Transverse colon (tissue), 4 donors: ENCODE data around the gene SLC24A3. TPM values are rescaled to one million over a fixed set of nuclear protein-coding genes. Genes with fewer than 3 reads are reported as not detected.

Experiments used
- DNase-seq: peaks from one replicate; pipeline ENCODE4 v3.0.0-alpha.2; 2019
- H3K27ac ChIP-seq, 4 donors: fragments of 200-600 bp; sonication (generic); 2 replicates each; pipeline ENCODE4 v1.5.1; 2016 to 2018; ENCODE audit warnings: inconsistent platforms in 4 of 4
- H3K27me3 ChIP-seq: fragments of 200-600 bp; sonication (generic); 2 replicates; pipeline ENCODE4 v1.5.1; 2017; ENCODE audit warnings: inconsistent platforms
- H3K36me3 ChIP-seq, 4 donors: fragments of 200-600 bp; sonication (generic); 2 replicates each; pipeline ENCODE4 v1.5.1; 2017 to 2019; ENCODE audit warnings: inconsistent platforms in 4 of 4
- H3K4me1 ChIP-seq, 4 donors: fragments of 200-600 bp; sonication (generic); 2 replicates each; pipeline ENCODE4 v1.5.1; 2017 to 2020; ENCODE audit warnings: inconsistent platforms in 4 of 4
- H3K4me3 ChIP-seq, 4 donors: fragments of 200-600 bp; sonication (generic); 1 replicate in 1 of 4; 2 replicates in 3 of 4; pipeline versions ENCODE4 v1.5.1 to v1.6.1; 2017 to 2019; ENCODE audit warnings: inconsistent platforms in 4 of 4
- H3K9me3 ChIP-seq, 2 donors: fragments of 200-600 bp; sonication (generic); 2 replicates each; pipeline ENCODE4 v1.5.1; 2017 to 2019; ENCODE audit warnings: inconsistent platforms in 2 of 2
- EP300 ChIP-seq: sonication (generic); formaldehyde crosslinking; IDR thresholded peaks from one replicate; pipeline ENCODE4 v1.6.1; 2017; ENCODE audit warnings: antibody characterized with exemption, low read depth
- POLR2A ChIP-seq: fragments of 450-650 bp; IDR thresholded peaks from one replicate; pipeline ENCODE4 v1.6.1; 2016; ENCODE audit warnings: antibody characterized with exemption, mild to moderate bottlenecking, moderate library complexity
- POLR2AphosphoS5 ChIP-seq, 3 donors: sonication (generic); formaldehyde crosslinking; IDR thresholded peaks; one replicate each; pipeline ENCODE4 v1.6.1; 2016; ENCODE audit warnings: antibody characterized with exemption in 3 of 3
- WGBS, 2 donors: methylation state at CpG; one replicate each; pipeline ENCODE4 v1.1.5; 2018; ENCODE audit warnings: low coverage in 1 of 2; 5-methylcytosine and 5-hydroxymethylcytosine counted together
- in situ Hi-C, 4 donors: fragments of 200-750 bp; cut with MboI; loops; one replicate each; pipeline versions ENCODE4 v1.15.0 to v1.15.1; 2017; ENCODE audit warnings: low sequenced_read_pairs in 3 of 4, low pct_ligation_motif_present in 1 of 4, low pct_unique_long_range_greater_than_20kb in 1 of 4
- intact Hi-C: fragments of 100-400 bp; cut with DNase I; formaldehyde crosslinking; loops from one replicate; pipeline ENCODE4 v1.15.1; 2023; ENCODE audit warnings: low total_unique reads
- total RNA-seq, 4 donors: library from RNA; depleted of rRNA; stranded (reverse); fragments of >200 nt; gene quantifications; one replicate each; pipeline ENCODE4 v1.1.0, GENCODE V29; 2016
- TF ChIP-seq, protein P1 (sequence below), 5 experiments: fragments of 200-600 bp in 3 of 5; fragments of 450-650 bp in 2 of 5; sonication (generic) in 3 of 5; IDR thresholded peaks; 1 replicate in 2 of 5; 2 replicates in 3 of 5; pipeline ENCODE4 v1.5.1; 2016 to 2017; ENCODE audit warnings: antibody characterized with exemption in 5 of 5, inconsistent platforms in 3 of 5, mild to moderate bottlenecking in 2 of 5, moderate library complexity in 1 of 5

Gene SLC24A3
- total RNA-seq, 4 donors from 2014 or later, result 4.4 to 6.7 (median 4.6) TPM

GRCh38 chr20:19317237-19318069, 105.0 kb downstream of the SLC24A3 start:
- no peak for DNase-seq
- 56 to 57% methylated on average over 2 to 5 of the region's 5 CpGs for WGBS, 2 donors
- Histone ChIP-seq H3K27me3 (no peaks in the 10 kb centered on the region), H3K27ac (no peak overlapping the region), H3K4me1 (no peaks in the 10 kb centered on the region), H3K36me3 (no peaks in the 10 kb centered on the region), H3K9me3 (no peaks in the 10 kb centered on the region), H3K4me3 (no peak overlapping the region)
- intact Hi-C loops, result no loop called here
- TF ChIP-seq EP300, result no peak
- TF ChIP-seq, protein P1, sequence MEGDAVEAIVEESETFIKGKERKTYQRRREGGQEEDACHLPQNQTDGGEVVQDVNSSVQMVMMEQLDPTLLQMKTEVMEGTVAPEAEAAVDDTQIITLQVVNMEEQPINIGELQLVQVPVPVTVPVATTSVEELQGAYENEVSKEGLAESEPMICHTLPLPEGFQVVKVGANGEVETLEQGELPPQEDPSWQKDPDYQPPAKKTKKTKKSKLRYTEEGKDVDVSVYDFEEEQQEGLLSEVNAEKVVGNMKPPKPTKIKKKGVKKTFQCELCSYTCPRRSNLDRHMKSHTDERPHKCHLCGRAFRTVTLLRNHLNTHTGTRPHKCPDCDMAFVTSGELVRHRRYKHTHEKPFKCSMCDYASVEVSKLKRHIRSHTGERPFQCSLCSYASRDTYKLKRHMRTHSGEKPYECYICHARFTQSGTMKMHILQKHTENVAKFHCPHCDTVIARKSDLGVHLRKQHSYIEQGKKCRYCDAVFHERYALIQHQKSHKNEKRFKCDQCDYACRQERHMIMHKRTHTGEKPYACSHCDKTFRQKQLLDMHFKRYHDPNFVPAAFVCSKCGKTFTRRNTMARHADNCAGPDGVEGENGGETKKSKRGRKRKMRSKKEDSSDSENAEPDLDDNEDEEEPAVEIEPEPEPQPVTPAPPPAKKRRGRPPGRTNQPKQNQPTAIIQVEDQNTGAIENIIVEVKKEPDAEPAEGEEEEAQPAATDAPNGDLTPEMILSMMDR (IDR thresholded peaks at IDR 0.05), result no peak
- in situ Hi-C loops, result no loop called here

DNA sequence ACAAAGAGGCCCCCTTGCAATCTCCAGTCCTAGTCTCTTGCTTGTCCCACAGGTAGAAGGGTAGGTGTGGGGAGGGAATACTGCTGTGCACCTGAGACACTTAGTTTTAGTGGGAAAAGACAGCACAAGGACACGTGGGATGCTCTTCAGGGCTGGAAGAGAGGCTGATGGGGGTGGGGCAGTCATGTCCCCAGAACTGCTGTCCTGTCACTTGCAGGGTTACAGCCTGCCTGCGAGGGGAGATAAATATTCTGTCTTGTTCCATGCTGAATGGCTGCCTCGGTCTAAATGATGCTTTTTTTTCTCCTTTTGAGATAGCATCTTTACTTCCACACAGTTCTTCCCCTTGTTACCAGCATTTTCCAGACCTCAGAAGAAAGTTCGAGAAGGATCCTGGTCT, 106.2 kb downstream of the SLC24A3 start:
- TF ChIP-seq POLR2A (no peak), POLR2AphosphoS5 (IDR thresholded peaks at IDR 0.05) (no peak)
- 25 to 58% methylated on average over 1 to 4 of the region's 4 CpGs for WGBS, 2 donors

GRCh38 chr20:19320005-19320404, 107.6 kb downstream of the SLC24A3 start:
- Histone ChIP-seq H3K9me3 (no peaks in the 10 kb centered on the region), H3K4me3 (no peak overlapping the region), H3K27ac (no peak overlapping the region), H3K4me1 (no peaks in the 10 kb centered on the region), H3K36me3 (no peaks in the 10 kb centered on the region), H3K27me3 (no peaks in the 10 kb centered on the region)
- TF ChIP-seq POLR2AphosphoS5 (IDR thresholded peaks at IDR 0.05), result no peak
- 81 to 98% methylated on average over 5 to 8 of the region's 8 CpGs for WGBS, 2 donors
- in situ Hi-C loops (no loop called here), intact Hi-C loops (no loop called here)
- no peak for DNase-seq

More for the DNA sequence above, 106.2 kb downstream of the SLC24A3 start:
- H3K27me3 ChIP-seq, result no peaks in the 10 kb centered on the region
- intact Hi-C loops (no loop called here), in situ Hi-C loops (no loop called here)
- no peak for DNase-seq
- H3K36me3 ChIP-seq, result no peaks in the 10 kb centered on the region
- no peaks in the 10 kb centered on the region for H3K4me1 ChIP-seq
- H3K4me3 ChIP-seq, result no peak overlapping the region
- H3K27ac ChIP-seq, result no peak overlapping the region
- no peaks in the 10 kb centered on the region for H3K9me3 ChIP-seq

DNA sequence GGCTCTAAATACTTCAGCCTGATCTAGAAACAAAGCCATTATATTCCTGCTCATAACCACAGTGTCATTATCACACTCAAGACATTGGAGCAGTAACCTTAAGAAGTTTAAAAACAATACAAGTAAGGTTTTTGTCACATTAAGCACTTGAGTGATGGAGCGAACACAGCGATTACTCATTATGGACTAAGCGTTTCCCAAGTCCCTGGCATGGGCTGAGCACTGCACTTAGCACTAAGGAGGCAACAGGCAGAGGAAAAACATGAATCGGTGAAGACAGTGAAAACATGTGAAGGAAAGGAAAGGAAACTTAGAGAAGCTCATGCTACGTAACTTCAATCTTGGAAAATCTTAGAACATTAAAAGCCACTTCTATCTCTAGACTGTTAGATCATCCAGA, 108.7 kb downstream of the SLC24A3 start:
- no peak overlapping the region for H3K27ac ChIP-seq
- no peaks in the 10 kb centered on the region for H3K4me1 ChIP-seq
- H3K9me3 ChIP-seq, result no peaks in the 10 kb centered on the region
- WGBS, 2 donors, result 83 to 95% methylated on average over 5 of the region's 5 CpGs
- intact Hi-C loops (no loop called here), in situ Hi-C loops (no loop called here)
- TF ChIP-seq EP300 (no peak), POLR2AphosphoS5 (IDR thresholded peaks at IDR 0.05) (no peak), POLR2A (no peak)
- TF ChIP-seq, protein P1 (IDR thresholded peaks at IDR 0.05), result no peak
- H3K27me3 ChIP-seq, result no peaks in the 10 kb centered on the region
- no peak for DNase-seq
- H3K36me3 ChIP-seq, result no peaks in the 10 kb centered on the region
- no peak overlapping the region for H3K4me3 ChIP-seq

DNA sequence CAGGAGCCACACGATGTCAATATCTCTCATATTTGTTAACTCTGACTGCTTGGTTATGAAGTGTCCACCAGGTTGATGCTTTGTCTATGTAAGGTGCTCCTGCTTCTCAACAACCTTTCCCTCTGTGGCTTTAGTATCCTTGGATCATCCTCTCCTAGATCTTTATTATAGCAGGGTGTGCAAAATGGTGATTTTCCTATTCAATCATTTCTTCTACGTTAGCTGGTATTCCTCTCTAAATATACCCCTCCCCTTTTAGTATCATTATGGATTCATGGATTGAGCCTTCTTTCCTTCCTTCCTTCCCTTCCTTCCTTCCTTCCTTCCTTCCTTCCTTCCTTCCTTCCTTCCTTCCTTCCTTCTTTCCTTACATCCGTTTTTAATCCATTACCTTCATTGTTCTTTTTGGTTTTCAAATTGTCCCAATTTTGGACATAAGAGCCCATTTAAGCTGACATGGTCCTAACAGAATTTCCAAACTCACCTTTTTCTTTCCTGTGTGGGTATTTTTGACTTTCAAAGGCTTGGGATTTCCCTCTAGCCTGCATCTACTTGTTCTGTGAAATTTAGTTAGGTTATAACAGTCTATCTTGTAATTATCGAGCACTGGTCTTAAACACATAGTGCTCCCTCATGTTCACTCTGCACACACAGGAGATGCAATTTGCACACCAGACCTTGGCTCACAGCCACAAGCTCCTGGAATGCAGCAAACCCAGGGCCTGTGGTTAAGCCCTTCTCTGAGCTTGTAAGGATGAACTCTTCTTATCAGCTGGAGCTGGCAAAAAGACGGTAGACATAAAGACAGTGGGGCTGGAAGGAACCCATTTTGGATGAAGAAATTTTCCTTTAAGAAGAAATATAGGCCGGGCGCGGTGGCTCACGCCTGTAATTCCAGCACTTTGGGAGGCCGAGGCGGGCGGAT, 109.9 kb downstream of the SLC24A3 start:
- Histone ChIP-seq H3K9me3 (no peaks in the 10 kb centered on the region), H3K4me1 (no peaks in the 10 kb centered on the region), H3K4me3 (no peak overlapping the region), H3K36me3 (no peaks in the 10 kb centered on the region), H3K27ac (no peak overlapping the region), H3K27me3 (no peaks in the 10 kb centered on the region)
- in situ Hi-C loops, result no loop called here
- no peak for DNase-seq
- WGBS, 2 donors, result 93 to 94% methylated on average over 4 to 12 of the region's 12 CpGs
- no peak for TF ChIP-seq POLR2A
- TF ChIP-seq EP300, result no peak
- TF ChIP-seq POLR2AphosphoS5 (IDR thresholded peaks at IDR 0.05), result no peak
- TF ChIP-seq, protein P1 (IDR thresholded peaks at IDR 0.05), result no peak
- intact Hi-C loops, result no loop called here
